H9 (cell line): ENCODE results near the gene SHISA8. TPM values are rescaled to one million over a fixed set of nuclear protein-coding genes. Genes with fewer than 3 reads are reported as not detected.

Source experiments
- DNase-seq: peaks from one replicate; pipeline ENCODE4 v3.0.0-alpha.2; 2017
- H2AFZ ChIP-seq: one replicate; pipeline ENCODE4 v1.6.1; 2013; ENCODE audit warnings: mild to moderate bottlenecking, low read length, control low read depth, moderate library complexity
- H2AK5ac ChIP-seq: 2 replicates; pipeline ENCODE4 v1.6.1; 2013; ENCODE audit warnings: low read length, control low read depth, mixed read lengths; ENCODE audit not compliant: insufficient read length
- H2BK120ac ChIP-seq: one replicate; pipeline ENCODE4 v1.6.1; 2013; ENCODE audit warnings: low read depth, mild to moderate bottlenecking, low read length, control low read depth, inconsistent platforms; ENCODE audit not compliant: poor library complexity, severe bottlenecking
- H2BK12ac ChIP-seq: 2 replicates; pipeline ENCODE4 v1.6.1; 2013; ENCODE audit warnings: low read length, control low read depth, mixed read lengths, low read depth; ENCODE audit not compliant: insufficient read length
- H2BK15ac ChIP-seq: 2 replicates; pipeline ENCODE4 v1.6.1; 2013; ENCODE audit warnings: low read depth, low read length, control low read depth
- H2BK20ac ChIP-seq: one replicate; pipeline ENCODE4 v1.6.1; 2013; ENCODE audit warnings: low read depth, mild to moderate bottlenecking, low read length, control low read depth, inconsistent platforms; ENCODE audit not compliant: poor library complexity, severe bottlenecking
- H2BK5ac ChIP-seq: 2 replicates; pipeline ENCODE4 v1.6.1; 2013; ENCODE audit warnings: low read length, control low read depth, mixed read lengths; ENCODE audit not compliant: insufficient read length
- H3K14ac ChIP-seq: 2 replicates; pipeline ENCODE4 v1.6.1; 2013; ENCODE audit warnings: low read length, control low read depth; ENCODE audit not compliant: insufficient read depth
- H3K18ac ChIP-seq: 2 replicates; pipeline ENCODE4 v1.6.1; 2013; ENCODE audit warnings: low read depth, mild to moderate bottlenecking, mixed read lengths, low read length, control low read depth; ENCODE audit not compliant: insufficient read length
- H3K23ac ChIP-seq: 2 replicates; pipeline ENCODE4 v1.6.1; 2013; ENCODE audit warnings: low read length, control low read depth, mixed read lengths, low read depth; ENCODE audit not compliant: insufficient read length
- H3K23me2 ChIP-seq: 2 replicates; pipeline ENCODE4 v1.6.1; 2013; ENCODE audit warnings: low read depth, mild to moderate bottlenecking, mixed read lengths, low read length, control low read depth; ENCODE audit not compliant: insufficient read length, poor library complexity, severe bottlenecking
- H3K27ac ChIP-seq: 2 replicates; pipeline ENCODE4 v1.5.1; 2013; ENCODE audit warnings: low read length, control low read depth, mixed read lengths, low read depth; ENCODE audit not compliant: insufficient read length
- H3K27me3 ChIP-seq: 2 replicates; pipeline ENCODE4 v1.6.1; 2013; ENCODE audit warnings: low read length, control low read depth, inconsistent platforms; ENCODE audit not compliant: insufficient read depth
- H3K4ac ChIP-seq: 2 replicates; pipeline ENCODE4 v1.6.1; 2013; ENCODE audit warnings: low read depth, mild to moderate bottlenecking, control low read depth, inconsistent platforms, low read length, moderate library complexity
- H3K4me1 ChIP-seq: 2 replicates; pipeline ENCODE4 v1.6.1; 2013; ENCODE audit warnings: low read length, control low read depth, inconsistent platforms; ENCODE audit not compliant: insufficient read depth
- H3K4me2 ChIP-seq: 2 replicates; pipeline ENCODE4 v1.6.1; 2013; ENCODE audit warnings: low read length, control low read depth, mixed read lengths; ENCODE audit not compliant: insufficient read length, insufficient read depth
- H3K56ac ChIP-seq: 2 replicates; pipeline ENCODE4 v1.6.1; 2013; ENCODE audit warnings: low read depth, mild to moderate bottlenecking, mixed read lengths, low read length, control low read depth; ENCODE audit not compliant: insufficient read length
- H3K79me1 ChIP-seq: 2 replicates; pipeline ENCODE4 v1.6.1; 2013; ENCODE audit warnings: low read depth, mild to moderate bottlenecking, moderate library complexity, low read length, control low read depth, inconsistent platforms; ENCODE audit not compliant: insufficient read depth, poor library complexity, severe bottlenecking
- H3K79me2 ChIP-seq: 2 replicates; pipeline ENCODE4 v1.6.1; 2013; ENCODE audit warnings: low read length, control low read depth, inconsistent platforms; ENCODE audit not compliant: insufficient read depth
- H3K9ac ChIP-seq: 2 replicates; pipeline ENCODE4 v1.6.1; 2013; ENCODE audit warnings: low read length, control low read depth, mixed read lengths; ENCODE audit not compliant: insufficient read length; ENCODE audit errors: extremely low read depth
- H3K9me3 ChIP-seq: one replicate; pipeline ENCODE4 v1.6.1; 2013; ENCODE audit warnings: low read depth, low read length, inconsistent platforms; ENCODE audit not compliant: control insufficient read depth
- H3T11ph ChIP-seq: one replicate; pipeline ENCODE4 v1.6.1; 2013; ENCODE audit warnings: mild to moderate bottlenecking, low read length, control low read depth, inconsistent platforms
- H4K20me1 ChIP-seq: one replicate; pipeline ENCODE4 v1.6.1; 2013; ENCODE audit not compliant: control insufficient read depth, insufficient read length, insufficient read depth
- H4K5ac ChIP-seq: 2 replicates; pipeline ENCODE4 v1.6.1; 2013; ENCODE audit warnings: low read depth, mild to moderate bottlenecking, mixed read lengths, low read length, control low read depth; ENCODE audit not compliant: insufficient read length
- H4K8ac ChIP-seq: replicated peaks from 2 replicates; pipeline ENCODE4 v1.6.1; 2013; ENCODE audit warnings: low read length, control low read depth, mixed read lengths, low read depth; ENCODE audit not compliant: insufficient read length
- H4K91ac ChIP-seq: 2 replicates; pipeline ENCODE4 v1.6.1; 2013; ENCODE audit warnings: low read depth, mild to moderate bottlenecking, moderate library complexity, mixed read lengths, low read length, control low read depth; ENCODE audit not compliant: insufficient read length
- H3K27ac Mint-ChIP-seq, 3 experiments: 2 replicates in 2 of 3; 3 replicates in 1 of 3; pipeline ENCODE4 v1.8.0; 2020 to 2021; ENCODE audit warnings: mixed read lengths in 3 of 3, mild to moderate bottlenecking in 1 of 3, moderate library complexity in 1 of 3
- H3K27me3 Mint-ChIP-seq: 2 replicates; pipeline ENCODE4 v1.8.0; 2021; ENCODE audit warnings: low read depth, mild to moderate bottlenecking, moderate library complexity, mixed read lengths
- H3K36me3 Mint-ChIP-seq, 3 experiments: 2 replicates in 2 of 3; 3 replicates in 1 of 3; pipeline ENCODE4 v1.8.0; 2020 to 2021; ENCODE audit warnings: low read depth in 3 of 3, mixed read lengths in 3 of 3; ENCODE audit not compliant: insufficient read depth in 1 of 3
- H3K4me1 Mint-ChIP-seq, 2 experiments: 2 replicates each; pipeline ENCODE4 v1.8.0; 2020; ENCODE audit warnings: mixed read lengths in 2 of 2
- H3K4me3 Mint-ChIP-seq, 2 experiments: 2 replicates in 1 of 2; 3 replicates in 1 of 2; pipeline ENCODE4 v1.8.0; 2020 to 2021; ENCODE audit warnings: mild to moderate bottlenecking in 2 of 2, mixed read lengths in 2 of 2, moderate library complexity in 1 of 2
- H3K9me3 Mint-ChIP-seq, 2 experiments: 2 replicates in 1 of 2; 3 replicates in 1 of 2; pipeline ENCODE4 v1.8.0; 2020; ENCODE audit warnings: mild to moderate bottlenecking in 2 of 2, mixed read lengths in 2 of 2, moderate library complexity in 1 of 2
- CTCF ChIP-seq: fragments of 200-600 bp; sonication (generic); conservative IDR thresholded peaks from 3 replicates; pipeline ENCODE4 v1.8.0; 2021; ENCODE audit warnings: antibody characterized with exemption, mild to moderate bottlenecking
- WGBS: extraction: QIAGEN DNeasy Blood & Tissue Kit; methylation state at CpG from one replicate; pipeline ENCODE4 v1.1.7; 2013; ENCODE audit warnings: missing lambda C conversion rate, low lambda C conversion rate, mixed read lengths; ENCODE audit not compliant: insufficient read length; ENCODE audit errors: extremely low coverage; 5-methylcytosine and 5-hydroxymethylcytosine counted together
- total RNA-seq: library from RNA; stranded (reverse); gene quantifications from 2 replicates; pipeline ENCODE4 v1.2.1, GENCODE V29; 2021

The SHISA8 gene
- total RNA-seq, 1 experiment from 2014 or later, result 1.4 TPM

GRCh38 chr22:41876275-41876674 lies 38.6 kb downstream of the SHISA8 start:
- Histone ChIP-seq H3K23ac (no peak overlapping the region), H2BK5ac (no peak overlapping the region), H3K4me1 (no peaks in the 10 kb centered on the region), H2BK120ac (no peak overlapping the region), H4K8ac (no peak overlapping the region), H3K27ac (no peak overlapping the region), H2AK5ac (no peak overlapping the region), H3K23me2 (no peaks in the 10 kb centered on the region), H3K9ac (no peak overlapping the region), H3K79me2 (no peaks in the 10 kb centered on the region), H3K14ac (no peak overlapping the region), H3K56ac (no peak overlapping the region), H4K20me1 (no peaks in the 10 kb centered on the region), H3T11ph (no peak overlapping the region), H2BK20ac (no peak overlapping the region), H2BK15ac (no peak overlapping the region), H3K27me3 (no peaks in the 10 kb centered on the region), H3K9me3 (no peaks in the 10 kb centered on the region), H4K5ac (no peak overlapping the region), H4K91ac (no peak overlapping the region), H3K4me2 (no peak overlapping the region), H3K18ac (no peak overlapping the region), H2AFZ (no peak overlapping the region), H3K79me1 (no peaks in the 10 kb centered on the region), H2BK12ac (no peak overlapping the region), H3K4ac (no peak overlapping the region)
- TF ChIP-seq CTCF, result no peak
- no CpG with 5 or more reads among the region's 3 CpGs for WGBS
- Mint-ChIP-seq H3K27me3 (no peaks in the 10 kb centered on the region), H3K4me1 (no peaks in the 10 kb centered on the region), H3K9me3 (no peaks in the 10 kb centered on the region), H3K4me3 (no peak overlapping the region), H3K36me3 (peaks cover 35 to 90% (median 80%) of the 10 kb centered on the region in 3 experiments; a peak in 6 of 7 replicates), H3K27ac (no peak overlapping the region)
- no peak for DNase-seq
